GM12873 (cell line): ENCODE measurements around the gene KHDC3L.

Experiments used
- TF ChIP-seq, protein P1 (sequence below): IDR thresholded peaks from 2 replicates; pipeline ENCODE4 v1.5.1; 2012; ENCODE audit warnings: low read depth, mild to moderate bottlenecking, moderate library complexity, low read length, control low read depth; ENCODE audit not compliant: insufficient read depth; ENCODE audit errors: missing control alignments

Gene KHDC3L

GRCh38 chr6:73362869-73363536 is 545 bp downstream of the KHDC3L start:
- TF ChIP-seq, protein P1, sequence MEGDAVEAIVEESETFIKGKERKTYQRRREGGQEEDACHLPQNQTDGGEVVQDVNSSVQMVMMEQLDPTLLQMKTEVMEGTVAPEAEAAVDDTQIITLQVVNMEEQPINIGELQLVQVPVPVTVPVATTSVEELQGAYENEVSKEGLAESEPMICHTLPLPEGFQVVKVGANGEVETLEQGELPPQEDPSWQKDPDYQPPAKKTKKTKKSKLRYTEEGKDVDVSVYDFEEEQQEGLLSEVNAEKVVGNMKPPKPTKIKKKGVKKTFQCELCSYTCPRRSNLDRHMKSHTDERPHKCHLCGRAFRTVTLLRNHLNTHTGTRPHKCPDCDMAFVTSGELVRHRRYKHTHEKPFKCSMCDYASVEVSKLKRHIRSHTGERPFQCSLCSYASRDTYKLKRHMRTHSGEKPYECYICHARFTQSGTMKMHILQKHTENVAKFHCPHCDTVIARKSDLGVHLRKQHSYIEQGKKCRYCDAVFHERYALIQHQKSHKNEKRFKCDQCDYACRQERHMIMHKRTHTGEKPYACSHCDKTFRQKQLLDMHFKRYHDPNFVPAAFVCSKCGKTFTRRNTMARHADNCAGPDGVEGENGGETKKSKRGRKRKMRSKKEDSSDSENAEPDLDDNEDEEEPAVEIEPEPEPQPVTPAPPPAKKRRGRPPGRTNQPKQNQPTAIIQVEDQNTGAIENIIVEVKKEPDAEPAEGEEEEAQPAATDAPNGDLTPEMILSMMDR = no peak

DNA sequence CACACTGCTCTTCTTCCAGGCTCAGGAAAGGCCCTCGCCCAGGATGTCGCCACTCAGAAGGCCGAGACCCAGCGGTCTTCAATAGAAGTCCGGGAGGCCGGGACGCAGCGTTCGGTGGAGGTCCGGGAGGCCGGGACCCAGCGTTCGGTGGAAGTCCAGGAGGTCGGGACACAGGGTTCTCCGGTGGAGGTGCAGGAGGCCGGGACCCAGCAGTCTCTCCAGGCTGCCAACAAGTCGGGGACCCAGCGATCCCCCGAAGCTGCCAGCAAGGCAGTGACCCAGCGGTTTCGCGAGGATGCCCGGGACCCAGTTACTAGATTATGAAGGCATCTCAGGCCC is 1.0 kb downstream of the KHDC3L start:
- TF ChIP-seq, protein P1 = no peak

- TF ChIP-seq, protein P1 = no peak
These were observed 1.7 kb downstream of the KHDC3L start for GRCh38 chr6:73364121-73364520.

DNA sequence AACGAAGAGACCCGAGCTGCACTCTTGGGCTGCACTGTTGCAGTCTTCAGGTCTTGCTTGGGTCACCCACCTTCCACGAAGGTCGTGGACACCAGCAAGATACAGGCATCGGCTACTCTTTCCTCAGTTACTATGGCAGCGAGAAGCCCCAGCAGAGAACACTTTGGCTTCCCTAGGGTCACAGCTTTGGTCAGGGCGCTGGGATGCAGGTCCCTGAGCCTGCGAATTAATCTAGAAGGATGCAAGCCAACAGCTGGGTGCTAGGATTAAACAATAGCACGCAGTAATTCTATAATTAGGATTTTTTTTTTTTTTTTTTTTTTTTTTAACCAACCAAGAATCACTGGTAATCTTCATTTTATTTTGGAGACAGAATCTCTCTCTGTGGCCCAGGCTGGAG is 2.1 kb downstream of the KHDC3L start:
- TF ChIP-seq, protein P1 = no peak

GRCh38 chr6:73367761-73368355 is 5.4 kb downstream of the KHDC3L start:
- TF ChIP-seq, protein P1 = no peak

- TF ChIP-seq, protein P1 = no peak
These were observed 6.2 kb downstream of the KHDC3L start for GRCh38 chr6:73368675-73369074.

DNA sequence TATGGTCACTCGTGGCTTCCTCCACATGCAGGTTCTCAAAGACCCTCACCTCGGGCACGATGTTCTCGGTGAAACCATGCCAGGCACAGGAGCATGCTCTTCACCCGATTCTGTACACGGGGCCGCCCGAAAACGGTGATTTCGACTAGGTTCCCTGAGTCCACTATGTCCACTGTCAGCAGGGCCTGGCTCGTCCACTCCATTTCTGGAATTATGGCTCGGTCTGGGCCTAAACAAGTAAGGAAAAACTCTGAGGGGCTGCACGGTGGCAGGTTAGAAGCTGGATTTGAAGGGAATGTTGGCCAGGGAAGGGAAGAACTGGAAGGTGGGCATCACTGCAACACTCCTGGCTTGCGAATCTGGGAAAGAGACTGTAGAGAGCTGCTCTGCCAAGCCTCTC is 6.7 kb downstream of the KHDC3L start:
- TF ChIP-seq, protein P1 = no peak

DNA sequence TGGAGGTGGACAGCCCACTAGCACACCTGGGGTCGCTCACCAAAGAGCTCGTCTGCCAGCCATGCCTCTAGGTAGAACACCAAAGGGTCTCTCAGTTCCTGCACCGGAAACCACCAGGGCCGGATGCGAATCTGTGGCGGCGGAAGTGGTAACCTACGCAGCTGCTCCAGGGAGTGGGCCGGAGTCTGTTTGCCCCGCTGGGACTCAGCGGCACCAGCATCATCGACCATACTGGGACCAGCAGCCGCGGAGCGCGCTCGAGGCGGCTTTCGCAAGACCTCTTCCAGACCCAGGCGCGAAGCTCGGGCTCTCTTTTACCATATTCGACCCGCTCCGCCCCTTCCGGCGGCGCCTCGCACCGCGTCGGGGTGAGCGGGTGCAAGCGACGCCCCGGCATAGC is 7.1 kb downstream of the KHDC3L start, which contains the start of gene OOEP:
TSS of gene OOEP (minus strand) at position 335 of the 400 bp plus-strand sequence. CDS start at position 230, 105 bp downstream.
- TF ChIP-seq, protein P1 = no peak
